A673 (cell line): ENCODE data around the gene ARL5B. TPM values are rescaled to one million over a fixed set of nuclear protein-coding genes. Genes with fewer than 3 reads are reported as not detected.
"Not testable (repeated sequence)": the region's sequence is repeated elsewhere in the genome, so short reads cannot be mapped to it uniquely, and the experiment has no call there.

Experiments
- BruUV-seq: library from RNA; stranded (reverse); fragments of 400-500 nt; replicated peaks from 2 replicates; lab custom pipeline; 2021; lab: Mats Ljungman, UMichigan
- CTCF ChIA-PET: fragments of 300-600 bp; sonication (Branson Sonifier 250); formaldehyde crosslinking; loops from one replicate; lab custom pipeline; 2022; ENCODE audit warnings: antibody characterized with exemption; lab: Charles Lee
- POLR2A ChIA-PET: fragments of 300-600 bp; sonication (Branson Sonifier 250); formaldehyde crosslinking; loops from one replicate; lab custom pipeline; 2022; ENCODE audit warnings: antibody characterized with exemption; ENCODE audit not compliant: low non-redundant PET; lab: Charles Lee
- DNase-seq: peaks from one replicate; pipeline ENCODE4 v3.0.0-alpha.2; 2015; ENCODE audit warnings: low spot score
- H3K27ac ChIP-seq: fragments of 200-600 bp; sonication (generic); 2 replicates; pipeline ENCODE4 v1.5.1; 2016; ENCODE audit warnings: mixed run types, low read depth, mild to moderate bottlenecking, mixed read lengths, antibody characterized with exemption, low read length; ENCODE audit not compliant: poor library complexity, severe bottlenecking
- H3K27me3 ChIP-seq: fragments of 200-600 bp; sonication (generic); replicated peaks from 2 replicates; pipeline ENCODE4 v1.6.1; 2017; ENCODE audit warnings: mixed run types, low read depth, mild to moderate bottlenecking, mixed read lengths, antibody characterized with exemption, low read length; ENCODE audit not compliant: insufficient read depth, poor library complexity
- H3K36me3 ChIP-seq: fragments of 200-600 bp; sonication (generic); 2 replicates; pipeline ENCODE4 v1.6.1; 2016; ENCODE audit warnings: mixed run types, mild to moderate bottlenecking, mixed read lengths, antibody characterized with exemption, low read length; ENCODE audit not compliant: insufficient read depth, poor library complexity, severe bottlenecking
- H3K4me1 ChIP-seq: fragments of 200-600 bp; sonication (generic); 2 replicates; pipeline ENCODE4 v1.6.1; 2017; ENCODE audit warnings: mixed run types, mild to moderate bottlenecking, mixed read lengths, antibody characterized with exemption, low read length; ENCODE audit not compliant: insufficient read depth, poor library complexity, severe bottlenecking
- H3K4me3 ChIP-seq: fragments of 200-600 bp; sonication (generic); 2 replicates; pipeline ENCODE4 v1.5.1; 2016; ENCODE audit warnings: low read depth, mixed run types, mild to moderate bottlenecking, mixed read lengths, low read length; ENCODE audit not compliant: poor library complexity, severe bottlenecking
- H3K9me3 ChIP-seq: fragments of 200-600 bp; sonication (generic); 2 replicates; pipeline ENCODE4 v1.6.1; 2016; ENCODE audit warnings: mixed run types, low read depth, mild to moderate bottlenecking, mixed read lengths, antibody characterized with exemption, low read length; ENCODE audit not compliant: poor library complexity, severe bottlenecking
- CTCF ChIP-seq: fragments of 300-800, 200-600 bp; sonication (generic); conservative IDR thresholded peaks from 2 replicates; pipeline ENCODE4 v1.5.1; 2017; ENCODE audit warnings: low read depth, mild to moderate bottlenecking, antibody characterized with exemption, low read length, moderate library complexity, mixed read lengths
- EZH2 ChIP-seq: fragments of 200-600 bp; sonication (generic); IDR thresholded peaks from 2 replicates; pipeline ENCODE4 v1.6.1; 2017; ENCODE audit warnings: borderline replicate concordance, low read depth, mild to moderate bottlenecking, mixed read lengths, antibody characterized with exemption, low read length; ENCODE audit not compliant: poor library complexity, severe bottlenecking
- intact Hi-C: fragments of 100-400 bp; cut with micrococcal nuclease; formaldehyde crosslinking; loops from one replicate; pipeline ENCODE4 v1.10.0; 2022; ENCODE audit not compliant: unreplicated experiment
- total RNA-seq: library from RNA; stranded (reverse); gene quantifications from 2 replicates; pipeline ENCODE4 v1.2.3, GENCODE V29; 2021

Gene ARL5B
- total RNA-seq, 1 experiment from 2014 or later = 30.2 TPM

GRCh38 chr10:18625886-18626285 lies 33.3 kb upstream of the ARL5B start:
- Histone ChIP-seq H3K36me3 (no peaks in the 10 kb centered on the region), H3K9me3 (no peaks in the 10 kb centered on the region), H3K27ac (no peak overlapping the region), H3K4me1 (peaks cover 5% of the 10 kb centered on the region), H3K4me3 (no peak overlapping the region), H3K27me3 (no peaks in the 10 kb centered on the region)
- no TSS peak for BruUV-seq
- intact Hi-C loops = no loop called here
- no peak for DNase-seq
- ChIA-PET CTCF (no interaction called here), POLR2A (no interaction called here)
- no peak for TF ChIP-seq CTCF
- no peak for TF ChIP-seq EZH2

- intact Hi-C loops, CTCF ChIA-PET, H3K9me3 ChIP-seq, POLR2A ChIA-PET, H3K4me1 ChIP-seq, H3K36me3 ChIP-seq, H3K27me3 ChIP-seq: not testable (repeated sequence)
- Histone ChIP-seq H3K27ac (peak overlapping the region; percentile 70), H3K4me3 (peak overlapping the region; percentile 51)
- DNase-seq = peak; percentile 84
- TSS peak; percentile 51 for BruUV-seq
Measured at GRCh38 chr10:18627452-18628018, 31.7 kb upstream of the ARL5B start.

DNA sequence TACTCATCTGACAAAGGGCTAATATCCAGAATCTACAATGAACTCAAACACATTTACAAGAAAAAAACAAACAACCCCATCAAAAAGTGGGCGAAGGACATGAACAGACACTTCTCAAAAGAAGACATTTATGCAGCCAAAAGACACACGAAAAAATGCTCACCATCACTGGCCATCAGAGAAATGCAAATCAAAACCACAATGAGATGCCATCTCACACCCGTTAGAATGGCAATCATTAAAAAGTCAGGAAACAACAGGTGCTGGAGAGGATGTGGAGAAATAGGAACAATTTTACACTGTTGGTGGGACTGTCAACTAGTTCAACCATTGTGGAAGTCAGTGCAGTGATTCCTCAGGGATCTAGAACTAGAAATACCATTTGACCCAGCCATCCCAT lies 26.7 kb upstream of the ARL5B start:
- POLR2A ChIA-PET, BruUV-seq: not testable (repeated sequence)

DNA sequence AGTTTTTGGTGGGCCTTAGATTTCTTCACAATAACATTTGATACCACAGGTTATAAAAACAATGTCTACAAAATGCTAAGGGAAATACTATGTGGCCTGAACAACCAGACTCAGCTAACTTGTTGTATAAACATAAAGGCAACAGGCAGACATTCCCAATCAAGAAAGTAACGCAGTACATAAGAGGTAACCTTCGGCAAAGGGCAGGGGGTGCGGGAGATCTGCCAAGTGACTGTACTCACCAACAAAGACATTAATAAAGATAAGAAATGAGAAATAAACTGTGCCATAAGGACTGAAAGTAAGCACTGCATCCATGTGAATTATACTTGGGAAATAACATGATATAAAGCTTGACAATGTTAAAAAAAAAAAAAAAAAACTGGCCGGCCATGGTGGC lies 23.2 kb upstream of the ARL5B start:
- no peak for DNase-seq
- no peaks in the 10 kb centered on the region for H3K27me3 ChIP-seq
- ChIA-PET POLR2A (no interaction called here), CTCF (no interaction called here)
- H3K27ac ChIP-seq = no peak overlapping the region
- TF ChIP-seq EZH2 = no peak
- TF ChIP-seq CTCF = no peak
- no peaks in the 10 kb centered on the region for H3K9me3 ChIP-seq
- H3K36me3 ChIP-seq = no peaks in the 10 kb centered on the region
- no TSS peak for BruUV-seq
- peaks cover 5% of the 10 kb centered on the region for H3K4me1 ChIP-seq
- intact Hi-C loops = no loop called here
- H3K4me3 ChIP-seq = no peak overlapping the region

More for the DNA sequence above, 26.7 kb upstream of the ARL5B start:
- H3K27me3 ChIP-seq, CTCF ChIA-PET, H3K27ac ChIP-seq, DNase-seq, H3K4me1 ChIP-seq, H3K9me3 ChIP-seq, intact Hi-C loops, H3K36me3 ChIP-seq, H3K4me3 ChIP-seq: not testable (repeated sequence)

DNA sequence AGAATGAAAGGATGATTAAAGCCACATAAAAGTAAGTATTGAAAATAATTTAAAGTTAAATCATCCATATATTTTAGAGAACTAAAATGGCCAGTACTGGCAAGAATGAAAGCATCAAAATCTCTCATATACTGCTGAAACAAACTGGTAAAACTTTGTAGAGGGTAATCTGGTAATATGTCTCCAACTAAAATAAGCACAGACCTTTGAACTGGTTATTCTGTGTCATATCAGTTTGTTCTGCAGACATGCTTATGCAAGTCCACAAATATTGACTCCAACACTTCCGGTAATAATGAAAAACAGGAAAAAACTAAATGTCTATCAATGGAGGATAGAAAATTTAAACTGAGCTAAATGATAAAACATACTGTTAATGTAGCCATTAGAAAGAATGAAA lies 21.8 kb upstream of the ARL5B start:
- H3K4me1 ChIP-seq, H3K27me3 ChIP-seq, CTCF ChIA-PET, BruUV-seq, intact Hi-C loops, H3K27ac ChIP-seq, H3K4me3 ChIP-seq, H3K36me3 ChIP-seq, DNase-seq, POLR2A ChIA-PET, H3K9me3 ChIP-seq: not testable (repeated sequence)

DNA sequence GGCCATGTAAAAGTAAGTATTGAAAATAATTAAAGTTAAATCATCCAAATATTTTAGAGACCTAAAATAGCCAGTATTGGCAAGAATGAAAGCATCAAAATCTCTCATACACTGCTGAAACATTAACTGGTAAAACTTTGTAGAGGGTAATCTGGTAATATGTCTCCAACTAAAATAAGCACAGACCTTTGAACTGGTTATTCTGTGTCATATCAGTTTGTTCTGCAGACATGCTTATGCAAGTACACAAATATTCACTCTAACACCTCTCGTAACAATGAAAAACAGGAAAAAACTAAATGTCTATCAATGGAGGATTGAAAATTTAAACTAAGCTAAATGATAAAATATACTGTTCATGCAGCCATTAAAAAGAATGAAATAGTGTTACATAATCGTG lies 19.5 kb upstream of the ARL5B start:
- POLR2A ChIA-PET, BruUV-seq, H3K4me3 ChIP-seq, DNase-seq, H3K4me1 ChIP-seq, H3K9me3 ChIP-seq, intact Hi-C loops, H3K27ac ChIP-seq, H3K36me3 ChIP-seq, H3K27me3 ChIP-seq, CTCF ChIA-PET: not testable (repeated sequence)
